Progenitor cell of endocrine pancreas (in vitro differentiated cells): Measurements from ENCODE around the gene AP1AR. TPM values are rescaled to one million over a fixed set of nuclear protein-coding genes. Genes with fewer than 3 reads are reported as not detected.
A peak's percentile ranks its signal among the peaks of the same experiment; 100 is the strongest.

ENCODE experiments used
- DNase-seq: peaks from one replicate; pipeline ENCODE4 v3.0.0; 2021; ENCODE audit warnings: low spot score; ENCODE audit not compliant: unreplicated experiment
- H3K27ac Mint-ChIP-seq: 2 replicates; pipeline ENCODE4 v1.8.0; 2021; ENCODE audit warnings: mild to moderate bottlenecking, moderate library complexity, mixed read lengths
- H3K27me3 Mint-ChIP-seq: 2 replicates; pipeline ENCODE4 v1.8.0; 2021; ENCODE audit warnings: mixed read lengths
- H3K36me3 Mint-ChIP-seq: 2 replicates; pipeline ENCODE4 v1.8.0; 2022; ENCODE audit warnings: mixed read lengths; ENCODE audit not compliant: insufficient read depth
- H3K4me1 Mint-ChIP-seq: 2 replicates; pipeline ENCODE4 v1.8.0; 2021; ENCODE audit warnings: low read depth, mixed read lengths
- H3K4me3 Mint-ChIP-seq: 2 replicates; pipeline ENCODE4 v1.8.0; 2021; ENCODE audit warnings: low read depth, mild to moderate bottlenecking, moderate library complexity, mixed read lengths
- H3K9me3 Mint-ChIP-seq: 2 replicates; pipeline ENCODE4 v1.8.0; 2021; ENCODE audit warnings: low read depth, mixed read lengths
- total RNA-seq: library from RNA; stranded (reverse); gene quantifications from 2 replicates; pipeline ENCODE4 v1.2.1, GENCODE V29; 2021
- TF ChIP-seq, protein P1 (sequence below): fragments of 200-600 bp; sonication (generic); IDR thresholded peaks from one replicate; pipeline ENCODE4 v1.5.0; 2021; ENCODE audit warnings: antibody characterized with exemption, mild to moderate bottlenecking; ENCODE audit not compliant: unreplicated experiment

AP1AR gene
- total RNA-seq, 1 donor from 2014 or later, result 17.0 TPM

DNA sequence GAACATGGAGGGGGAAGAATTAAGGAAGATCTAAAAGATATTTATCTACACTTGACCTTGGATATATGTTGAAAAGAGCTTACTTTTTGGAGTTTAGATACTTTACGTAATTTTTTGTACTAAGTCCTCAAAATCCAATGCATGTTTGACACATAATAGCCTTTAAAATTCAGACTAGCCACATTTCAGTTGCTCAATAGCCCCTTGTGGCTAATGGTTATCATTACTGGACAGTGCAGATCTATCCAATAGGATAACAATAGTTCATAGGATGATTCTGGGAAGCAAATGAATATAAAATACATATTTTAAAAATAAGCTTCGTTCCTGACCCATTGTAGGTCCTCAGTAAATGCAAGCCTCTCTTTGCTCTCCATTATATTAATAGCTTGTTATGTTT is 13.8 kb downstream of the AP1AR start:
- Mint-ChIP-seq H3K36me3 (no peaks in the 10 kb centered on the region), H3K4me1 (peaks cover 1% of the 10 kb centered on the region), H3K4me3 (no peak overlapping the region), H3K9me3 (no peaks in the 10 kb centered on the region), H3K27ac (no peak overlapping the region), H3K27me3 (no peaks in the 10 kb centered on the region)
- DNase-seq, result no peak
- TF ChIP-seq, protein P1, sequence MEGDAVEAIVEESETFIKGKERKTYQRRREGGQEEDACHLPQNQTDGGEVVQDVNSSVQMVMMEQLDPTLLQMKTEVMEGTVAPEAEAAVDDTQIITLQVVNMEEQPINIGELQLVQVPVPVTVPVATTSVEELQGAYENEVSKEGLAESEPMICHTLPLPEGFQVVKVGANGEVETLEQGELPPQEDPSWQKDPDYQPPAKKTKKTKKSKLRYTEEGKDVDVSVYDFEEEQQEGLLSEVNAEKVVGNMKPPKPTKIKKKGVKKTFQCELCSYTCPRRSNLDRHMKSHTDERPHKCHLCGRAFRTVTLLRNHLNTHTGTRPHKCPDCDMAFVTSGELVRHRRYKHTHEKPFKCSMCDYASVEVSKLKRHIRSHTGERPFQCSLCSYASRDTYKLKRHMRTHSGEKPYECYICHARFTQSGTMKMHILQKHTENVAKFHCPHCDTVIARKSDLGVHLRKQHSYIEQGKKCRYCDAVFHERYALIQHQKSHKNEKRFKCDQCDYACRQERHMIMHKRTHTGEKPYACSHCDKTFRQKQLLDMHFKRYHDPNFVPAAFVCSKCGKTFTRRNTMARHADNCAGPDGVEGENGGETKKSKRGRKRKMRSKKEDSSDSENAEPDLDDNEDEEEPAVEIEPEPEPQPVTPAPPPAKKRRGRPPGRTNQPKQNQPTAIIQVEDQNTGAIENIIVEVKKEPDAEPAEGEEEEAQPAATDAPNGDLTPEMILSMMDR, result peak; percentile 16

GRCh38 chr4:112247021-112247420 is 15.4 kb downstream of the AP1AR start:
- H3K27me3 Mint-ChIP-seq, result no peaks in the 10 kb centered on the region
- H3K36me3 Mint-ChIP-seq, result no peaks in the 10 kb centered on the region
- no peak overlapping the region for H3K4me3 Mint-ChIP-seq
- peaks cover 3% of the 10 kb centered on the region for H3K4me1 Mint-ChIP-seq
- H3K9me3 Mint-ChIP-seq, result no peaks in the 10 kb centered on the region
- H3K27ac Mint-ChIP-seq, result no peak overlapping the region
- TF ChIP-seq, protein P1, result no peak
- no peak for DNase-seq

- peaks cover 3% of the 10 kb centered on the region for H3K4me1 Mint-ChIP-seq
- DNase-seq, result no peak
- TF ChIP-seq, protein P1, result no peak
- H3K27ac Mint-ChIP-seq, result no peak overlapping the region
- H3K9me3 Mint-ChIP-seq, result no peaks in the 10 kb centered on the region
- peaks cover 5% of the 10 kb centered on the region for H3K36me3 Mint-ChIP-seq
- no peaks in the 10 kb centered on the region for H3K27me3 Mint-ChIP-seq
- no peak overlapping the region for H3K4me3 Mint-ChIP-seq
Observed at GRCh38 chr4:112251019-112251643, 19.5 kb downstream of the AP1AR start.

DNA sequence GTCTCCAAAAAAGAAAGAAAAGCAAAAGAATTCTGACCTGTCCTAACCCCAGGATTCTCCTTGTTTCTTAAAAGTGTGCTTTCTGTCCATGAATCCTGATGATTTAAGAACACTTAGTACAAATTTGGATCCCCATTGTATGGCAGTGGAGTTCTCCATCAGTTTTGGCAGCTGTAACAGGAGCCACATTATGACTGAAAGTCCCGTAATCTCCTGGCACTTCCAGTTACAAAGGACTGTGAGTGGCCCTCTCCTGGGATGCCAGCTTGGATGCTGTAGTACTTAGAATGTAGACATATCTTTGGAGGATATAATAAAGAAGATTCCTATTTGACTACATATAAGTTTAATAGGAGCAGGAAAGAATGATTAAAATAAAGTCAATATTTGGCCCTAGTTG is 20.6 kb downstream of the AP1AR start:
- H3K27ac Mint-ChIP-seq, result no peak overlapping the region
- no peaks in the 10 kb centered on the region for H3K9me3 Mint-ChIP-seq
- DNase-seq, result no peak
- peaks cover 8% of the 10 kb centered on the region for H3K36me3 Mint-ChIP-seq
- H3K4me1 Mint-ChIP-seq, result peaks cover 5% of the 10 kb centered on the region
- H3K27me3 Mint-ChIP-seq, result no peaks in the 10 kb centered on the region
- TF ChIP-seq, protein P1, result no peak
- H3K4me3 Mint-ChIP-seq, result no peak overlapping the region

- TF ChIP-seq, protein P1, result no peak
- Mint-ChIP-seq H3K4me3 (no peak overlapping the region), H3K9me3 (no peaks in the 10 kb centered on the region), H3K27ac (no peak overlapping the region), H3K36me3 (peaks cover 8% of the 10 kb centered on the region), H3K27me3 (no peaks in the 10 kb centered on the region), H3K4me1 (peaks cover 5% of the 10 kb centered on the region)
- no peak for DNase-seq
Observed at GRCh38 chr4:112253382-112254000, 21.9 kb downstream of the AP1AR start.
